ENCODE data around the gene MATK. TPM values are rescaled to one million over a fixed set of nuclear protein-coding genes. Genes with fewer than 3 reads are reported as not detected.

Gene MATK
- total RNA-seq, 4 donors from 2014 or later: 1.7 TPM; not detected in 3

GRCh38 chr19:3810708-3811355, 24.7 kb upstream of the MATK start:
- Histone ChIP-seq H3K4me1 (no peaks in the 10 kb centered on the region), H3K27me3 (peaks cover 0 to 15% (median 14%) of the 10 kb centered on the region in 3 donors), H3K9me3 (no peaks in the 10 kb centered on the region), H3K4me3 (no peak overlapping the region), H3K27ac (no peak overlapping the region), H3K36me3 (no peaks in the 10 kb centered on the region)
- in situ Hi-C loops (cut with MboI; ENCODE audit: low sequenced_read_pairs in 4 of 4): no loop called here
- TF ChIP-seq POLR2A (IDR thresholded peaks at IDR 0.05): no peak
- no peak for TF ChIP-seq CTCF (IDR thresholded peaks at IDR 0.05 in 4 of 5, conservative IDR thresholded peaks at IDR 0.05 in 1 of 5)
- no peak for ATAC-seq
- intact Hi-C loops (cut with DNase I; ENCODE audit: low total_unique reads): no loop called here
- DNase-seq: no peak

- no peaks in the 10 kb centered on the region for H3K4me1 ChIP-seq
- ATAC-seq (no peak), DNase-seq (no peak)
- H3K9me3 ChIP-seq: no peaks in the 10 kb centered on the region
- H3K27ac ChIP-seq: no peak overlapping the region
- H3K4me3 ChIP-seq: no peak overlapping the region
- H3K27me3 ChIP-seq: peaks cover 0 to 19% (median 19%) of the 10 kb centered on the region in 3 donors
- in situ Hi-C loops (cut with MboI; ENCODE audit: low sequenced_read_pairs in 4 of 4): no loop called here
- no peaks in the 10 kb centered on the region for H3K36me3 ChIP-seq
- TF ChIP-seq CTCF (IDR thresholded peaks at IDR 0.05 in 4 of 5, conservative IDR thresholded peaks at IDR 0.05 in 1 of 5) (no peak), POLR2A (IDR thresholded peaks at IDR 0.05) (no peak)
- intact Hi-C loops (cut with DNase I; ENCODE audit: low total_unique reads): no loop called here
Measured at GRCh38 chr19:3809881-3810707, 23.9 kb upstream of the MATK start.

GRCh38 chr19:3808420-3809143, 22.4 kb upstream of the MATK start:
- H3K36me3 ChIP-seq: no peaks in the 10 kb centered on the region
- in situ Hi-C loops (cut with MboI; ENCODE audit: low sequenced_read_pairs in 4 of 4) (no loop called here), intact Hi-C loops (cut with DNase I; ENCODE audit: low total_unique reads) (no loop called here)
- H3K27me3 ChIP-seq: peaks cover 13 to 34% (median 29%) of the 10 kb centered on the region in 3 donors
- ATAC-seq (no peak), DNase-seq (no peak)
- TF ChIP-seq POLR2A (IDR thresholded peaks at IDR 0.05) (no peak), CTCF (IDR thresholded peaks at IDR 0.05 in 4 of 5, conservative IDR thresholded peaks at IDR 0.05 in 1 of 5) (no peak)
- H3K4me3 ChIP-seq: no peak overlapping the region
- no peaks in the 10 kb centered on the region for H3K4me1 ChIP-seq
- H3K9me3 ChIP-seq: no peaks in the 10 kb centered on the region
- H3K27ac ChIP-seq: no peak overlapping the region

GRCh38 chr19:3807574-3808354, 21.6 kb upstream of the MATK start:
- no peak overlapping the region for H3K4me3 ChIP-seq
- H3K27ac ChIP-seq: no peak overlapping the region
- no peaks in the 10 kb centered on the region for H3K36me3 ChIP-seq
- in situ Hi-C loops (cut with MboI; ENCODE audit: low sequenced_read_pairs in 4 of 4): no loop called here
- DNase-seq (no peak), ATAC-seq (no peak)
- intact Hi-C loops (cut with DNase I; ENCODE audit: low total_unique reads): no loop called here
- H3K9me3 ChIP-seq: no peaks in the 10 kb centered on the region
- TF ChIP-seq POLR2A (IDR thresholded peaks at IDR 0.05): no peak
- no peak for TF ChIP-seq CTCF (IDR thresholded peaks at IDR 0.05 in 4 of 5, conservative IDR thresholded peaks at IDR 0.05 in 1 of 5)
- peaks cover 17 to 39% (median 35%) of the 10 kb centered on the region in 3 donors for H3K27me3 ChIP-seq
- H3K4me1 ChIP-seq: no peaks in the 10 kb centered on the region
